ENCODE data around the gene DNASE1L2. TPM values are rescaled to one million over a fixed set of nuclear protein-coding genes. Genes with fewer than 3 reads are reported as not detected.
A peak's percentile ranks its signal among the peaks of the same experiment; 100 is the strongest.

The DNASE1L2 gene
- total RNA-seq, result 0.25 and 0.26 TPM in 2 replicates

GRCh38 chr16:2236337-2237101 lies at the start of gene DNASE1L2:
TSS of gene DNASE1L2 (plus strand) at chr16:2236444. CDS start at chr16:2236817, 373 bp downstream.
- peak in 1 of 2 donors; percentile 47 for DNase-seq (ENCODE audit: low read depth in 2 of 2)

GRCh38 chr16:2186505-2186904 lies 49.7 kb upstream of the DNASE1L2 start:
- DNase-seq (ENCODE audit: low read depth in 2 of 2), result no peak

GRCh38 chr16:2187212-2187611 lies 49.0 kb upstream of the DNASE1L2 start:
- no peak for DNase-seq (ENCODE audit: low read depth in 2 of 2)

GRCh38 chr16:2188395-2188794 lies 47.8 kb upstream of the DNASE1L2 start:
- DNase-seq (ENCODE audit: low read depth in 2 of 2), result no peak

- no peak for DNase-seq (ENCODE audit: low read depth in 2 of 2)
These were observed 46.9 kb upstream of the DNASE1L2 start for GRCh38 chr16:2189252-2189893.

- no peak for DNase-seq (ENCODE audit: low read depth in 2 of 2)
These were observed 46.1 kb upstream of the DNASE1L2 start for GRCh38 chr16:2190002-2190658.

GRCh38 chr16:2190659-2191445 lies 45.4 kb upstream of the DNASE1L2 start:
- DNase-seq (ENCODE audit: low read depth in 2 of 2), result no peak

GRCh38 chr16:2191446-2191706 lies 44.9 kb upstream of the DNASE1L2 start:
- no peak for DNase-seq (ENCODE audit: low read depth in 2 of 2)

- DNase-seq (ENCODE audit: low read depth in 2 of 2), result no peak
These were observed 41.9 kb upstream of the DNASE1L2 start for GRCh38 chr16:2194166-2194834.

GRCh38 chr16:2194852-2195321 lies 41.4 kb upstream of the DNASE1L2 start:
- DNase-seq (ENCODE audit: low read depth in 2 of 2), result peak; percentile 45 to 63

- DNase-seq (ENCODE audit: low read depth in 2 of 2), result no peak
These were observed 40.7 kb upstream of the DNASE1L2 start for GRCh38 chr16:2195322-2196161.

- DNase-seq (ENCODE audit: low read depth in 2 of 2), result peak in 1 of 2 donors; percentile 23
These were observed 39.9 kb upstream of the DNASE1L2 start, which contains the start of gene CASKIN1 for GRCh38 chr16:2196162-2196980. TSS of gene CASKIN1 (minus strand) at chr16:2196605. CDS start at chr16:2196432, 173 bp downstream.

GRCh38 chr16:2196981-2197511 lies 39.2 kb upstream of the DNASE1L2 start:
- no peak for DNase-seq (ENCODE audit: low read depth in 2 of 2)

- DNase-seq (ENCODE audit: low read depth in 2 of 2), result no peak
These were observed 38.5 kb upstream of the DNASE1L2 start for GRCh38 chr16:2197765-2198164.

- DNase-seq (ENCODE audit: low read depth in 2 of 2), result no peak
These were observed 38.0 kb upstream of the DNASE1L2 start for GRCh38 chr16:2198283-2198682.

- DNase-seq (ENCODE audit: low read depth in 2 of 2), result no peak
These were observed 37.1 kb upstream of the DNASE1L2 start for GRCh38 chr16:2199095-2199494.

- no peak for DNase-seq (ENCODE audit: low read depth in 2 of 2)
These were observed 36.6 kb upstream of the DNASE1L2 start for GRCh38 chr16:2199621-2200139.

GRCh38 chr16:2200313-2200712 lies 35.9 kb upstream of the DNASE1L2 start:
- DNase-seq (ENCODE audit: low read depth in 2 of 2), result no peak

Data from dermis microvascular lymphatic vessel endothelial cell (primary cell).